DND-41 (cell line): ENCODE data around the gene GGA2.

ENCODE experiments used
- ATAC-seq: fragments of 200-7000 bp; cut with Tn5 transposase; 3 replicates; pipeline ENCODE4 v1.9.1; 2021; ENCODE audit warnings: low read depth; ENCODE audit not compliant: insufficient read depth
- DNase-seq: peaks from one replicate; pipeline ENCODE4 v3.0.0-alpha.2; 2020
- H2AFZ ChIP-seq: 2 replicates; pipeline ENCODE4 v1.6.0; 2012; ENCODE audit warnings: low read depth, low read length
- H3K27ac ChIP-seq: 2 replicates; pipeline ENCODE4 v1.5.1; 2012; ENCODE audit warnings: low read length, inconsistent platforms
- H3K27me3 ChIP-seq: fragments of 200-600 bp; sonication (generic); 2 replicates; pipeline ENCODE4 v1.6.0; 2012; ENCODE audit warnings: low read length, mild to moderate bottlenecking, inconsistent platforms; ENCODE audit not compliant: insufficient read depth, poor library complexity
- H3K36me3 ChIP-seq: 2 replicates; pipeline ENCODE4 v1.5.1; 2012; ENCODE audit warnings: low read length, inconsistent platforms; ENCODE audit not compliant: insufficient read depth
- H3K4me1 ChIP-seq: 2 replicates; pipeline ENCODE4 v1.5.1; 2012; ENCODE audit warnings: mild to moderate bottlenecking, low read length; ENCODE audit not compliant: insufficient read depth
- H3K4me2 ChIP-seq: 2 replicates; pipeline ENCODE4 v1.6.0; 2012; ENCODE audit warnings: mild to moderate bottlenecking, moderate library complexity, low read length, inconsistent platforms; ENCODE audit not compliant: insufficient read depth
- H3K4me3 ChIP-seq, 2 experiments: fragments of 200-600 bp in 1 of 2; shearing (Covaris generic) in 1 of 2; 2 replicates each; pipeline ENCODE4 v1.5.1; 2012 to 2016; ENCODE audit warnings: inconsistent platforms in 2 of 2, low read length in 2 of 2, mild to moderate bottlenecking in 2 of 2, low read depth in 1 of 2, moderate library complexity in 1 of 2
- H3K79me2 ChIP-seq: 2 replicates; pipeline ENCODE4 v1.6.0; 2012; ENCODE audit warnings: low read length, inconsistent platforms; ENCODE audit not compliant: insufficient read depth
- H3K9ac ChIP-seq: 2 replicates; pipeline ENCODE4 v1.6.0; 2012; ENCODE audit warnings: low read depth, mild to moderate bottlenecking, inconsistent platforms, low read length, moderate library complexity
- H3K9me3 ChIP-seq: 2 replicates; pipeline ENCODE4 v1.5.1; 2012; ENCODE audit warnings: low read length, moderate library complexity, mild to moderate bottlenecking, inconsistent platforms; ENCODE audit not compliant: insufficient read depth, severe bottlenecking
- H4K20me1 ChIP-seq: 2 replicates; pipeline ENCODE4 v1.6.0; 2012; ENCODE audit warnings: low read length; ENCODE audit not compliant: insufficient read depth
- CTCF ChIP-seq: IDR thresholded peaks from 2 replicates; pipeline ENCODE4 v1.5.1; 2012; ENCODE audit warnings: borderline replicate concordance, low read length, moderate library complexity, mild to moderate bottlenecking; ENCODE audit not compliant: poor library complexity, severe bottlenecking; ENCODE audit errors: extremely low read depth
- EZH2 ChIP-seq: IDR thresholded peaks from 3 replicates; pipeline ENCODE4 v1.6.1; 2012; ENCODE audit warnings: borderline replicate concordance, low read depth, mild to moderate bottlenecking, moderate library complexity, low read length, inconsistent platforms; ENCODE audit not compliant: severe bottlenecking

GGA2 gene

GRCh38 chr16:23496821-23497542 is 13.3 kb downstream of the GGA2 start:
- Histone ChIP-seq H3K4me1 (no peaks in the 10 kb centered on the region), H3K4me2 (no peak overlapping the region), H2AFZ (no peak overlapping the region), H3K36me3 (no peaks in the 10 kb centered on the region), H3K27me3 (no peaks in the 10 kb centered on the region), H3K79me2 (no peaks in the 10 kb centered on the region), H3K9me3 (no peaks in the 10 kb centered on the region), H4K20me1 (no peaks in the 10 kb centered on the region), H3K27ac (no peak overlapping the region), H3K9ac (no peak overlapping the region), H3K4me3 (no peak overlapping the region)
- no peak for ATAC-seq
- no peak for TF ChIP-seq CTCF
- no peak for TF ChIP-seq EZH2
- DNase-seq = no peak

GRCh38 chr16:23495671-23496070 is 14.6 kb downstream of the GGA2 start:
- no peaks in the 10 kb centered on the region for H3K36me3 ChIP-seq
- no peaks in the 10 kb centered on the region for H4K20me1 ChIP-seq
- H3K4me2 ChIP-seq = no peak overlapping the region

GRCh38 chr16:23494188-23494587 is 16.1 kb downstream of the GGA2 start:
- DNase-seq (no peak), ATAC-seq (no peak)
- no peaks in the 10 kb centered on the region for H4K20me1 ChIP-seq
- H3K79me2 ChIP-seq = no peaks in the 10 kb centered on the region
- TF ChIP-seq EZH2 (no peak), CTCF (no peak)
- H2AFZ ChIP-seq = no peak overlapping the region
- H3K9ac ChIP-seq = no peak overlapping the region
- no peak overlapping the region for H3K4me3 ChIP-seq
- H3K9me3 ChIP-seq = no peaks in the 10 kb centered on the region
- H3K36me3 ChIP-seq = no peaks in the 10 kb centered on the region
- no peak overlapping the region for H3K4me2 ChIP-seq
- H3K27ac ChIP-seq = no peak overlapping the region
- H3K27me3 ChIP-seq = no peaks in the 10 kb centered on the region
- H3K4me1 ChIP-seq = no peaks in the 10 kb centered on the region

More at GRCh38 chr16:23495671-23496070, 14.6 kb downstream of the GGA2 start:
- H2AFZ ChIP-seq = no peak overlapping the region
- H3K9me3 ChIP-seq = no peaks in the 10 kb centered on the region
- DNase-seq (no peak), ATAC-seq (no peak)
- TF ChIP-seq EZH2 = no peak
- TF ChIP-seq CTCF = no peak
- no peaks in the 10 kb centered on the region for H3K4me1 ChIP-seq
- H3K27me3 ChIP-seq = no peaks in the 10 kb centered on the region
- H3K4me3 ChIP-seq = no peak overlapping the region
- no peak overlapping the region for H3K9ac ChIP-seq
- no peaks in the 10 kb centered on the region for H3K79me2 ChIP-seq
- H3K27ac ChIP-seq = no peak overlapping the region
